ENCODE data around the gene PHLDA3.

- TF ChIP-seq CTCF (conservative IDR thresholded peaks at IDR 0.05; ENCODE audit: low read length) (no peak), EZH2phosphoT487 (IDR thresholded peaks at IDR 0.05; ENCODE audit: borderline replicate concordance) (no peak)
These were observed 41.7 kb upstream of the PHLDA3 start for GRCh38 chr1:201510734-201511133.
